ENCODE results near the gene AGAP1. TPM values are rescaled to one million over a fixed set of nuclear protein-coding genes. Genes with fewer than 3 reads are reported as not detected.

Gene AGAP1
- total RNA-seq, 1 donor from 2014 or later = 39.0 TPM

GRCh38 chr2:236008006-236008405 lies 514.2 kb downstream of the AGAP1 start:
- peaks cover 4% of the 10 kb centered on the region for H3K9me3 Mint-ChIP-seq (ENCODE audit: low read depth)
- DNase-seq (ENCODE audit: low spot score) = no peak
- H3K27ac Mint-ChIP-seq (ENCODE audit: unreplicated experiment) = no peak overlapping the region
- H3K27me3 Mint-ChIP-seq (ENCODE audit: low read depth) = no peaks in the 10 kb centered on the region
- no peaks in the 10 kb centered on the region for H3K4me1 Mint-ChIP-seq (ENCODE audit: low read depth)
- no peak overlapping the region for H3K4me3 Mint-ChIP-seq (ENCODE audit: unreplicated experiment)
- H3K36me3 Mint-ChIP-seq (ENCODE audit: low read depth) = no peaks in the 10 kb centered on the region
- TF ChIP-seq CTCF (IDR thresholded peaks at IDR 0.05) = no peak

- TF ChIP-seq CTCF (IDR thresholded peaks at IDR 0.05) = no peak
- H3K36me3 Mint-ChIP-seq (ENCODE audit: low read depth) = no peaks in the 10 kb centered on the region
- no peaks in the 10 kb centered on the region for H3K4me1 Mint-ChIP-seq (ENCODE audit: low read depth)
- no peak overlapping the region for H3K4me3 Mint-ChIP-seq (ENCODE audit: unreplicated experiment)
- no peak for DNase-seq (ENCODE audit: low spot score)
- H3K9me3 Mint-ChIP-seq (ENCODE audit: low read depth) = peaks cover 4% of the 10 kb centered on the region
- H3K27ac Mint-ChIP-seq (ENCODE audit: unreplicated experiment) = no peak overlapping the region
- no peaks in the 10 kb centered on the region for H3K27me3 Mint-ChIP-seq (ENCODE audit: low read depth)
These were observed 515.0 kb downstream of the AGAP1 start for GRCh38 chr2:236008857-236009256.

- peaks cover 3% of the 10 kb centered on the region for H3K4me1 Mint-ChIP-seq (ENCODE audit: low read depth)
- H3K27me3 Mint-ChIP-seq (ENCODE audit: low read depth) = no peaks in the 10 kb centered on the region
- H3K36me3 Mint-ChIP-seq (ENCODE audit: low read depth) = no peaks in the 10 kb centered on the region
- no peak for DNase-seq (ENCODE audit: low spot score)
- no peak for TF ChIP-seq CTCF (IDR thresholded peaks at IDR 0.05)
- no peak overlapping the region for H3K27ac Mint-ChIP-seq (ENCODE audit: unreplicated experiment)
- no peak overlapping the region for H3K4me3 Mint-ChIP-seq (ENCODE audit: unreplicated experiment)
- H3K9me3 Mint-ChIP-seq (ENCODE audit: low read depth) = peaks cover 3% of the 10 kb centered on the region
These were observed 517.3 kb downstream of the AGAP1 start for GRCh38 chr2:236010920-236011685.

GRCh38 chr2:236012155-236012554 lies 518.3 kb downstream of the AGAP1 start:
- Mint-ChIP-seq H3K4me1 (ENCODE audit: low read depth) (peaks cover 3% of the 10 kb centered on the region), H3K27ac (ENCODE audit: unreplicated experiment) (no peak overlapping the region), H3K27me3 (ENCODE audit: low read depth) (no peaks in the 10 kb centered on the region), H3K9me3 (ENCODE audit: low read depth) (no peaks in the 10 kb centered on the region), H3K36me3 (ENCODE audit: low read depth) (no peaks in the 10 kb centered on the region), H3K4me3 (ENCODE audit: unreplicated experiment) (no peak overlapping the region)
- no peak for TF ChIP-seq CTCF (IDR thresholded peaks at IDR 0.05)
- DNase-seq (ENCODE audit: low spot score) = no peak

GRCh38 chr2:236014408-236015131 lies 520.7 kb downstream of the AGAP1 start:
- H3K4me3 Mint-ChIP-seq (ENCODE audit: unreplicated experiment) = no peak overlapping the region
- DNase-seq (ENCODE audit: low spot score) = no peak
- H3K9me3 Mint-ChIP-seq (ENCODE audit: low read depth) = no peaks in the 10 kb centered on the region
- H3K4me1 Mint-ChIP-seq (ENCODE audit: low read depth) = peaks cover 3% of the 10 kb centered on the region
- H3K27ac Mint-ChIP-seq (ENCODE audit: unreplicated experiment) = no peak overlapping the region
- H3K27me3 Mint-ChIP-seq (ENCODE audit: low read depth) = no peaks in the 10 kb centered on the region
- peaks cover 5% of the 10 kb centered on the region for H3K36me3 Mint-ChIP-seq (ENCODE audit: low read depth)
- no peak for TF ChIP-seq CTCF (IDR thresholded peaks at IDR 0.05)
